BE2C (cell line): ENCODE measurements around the gene TERF2IP.

ENCODE experiments used
- DNase-seq: peaks from one replicate; pipeline ENCODE4 v3.0.0-alpha.2; 2020
- H3K27me3 ChIP-seq: fragments of 250-450 bp; sonication (Bioruptor Pico); 2 replicates; pipeline ENCODE4 v1.5.1; 2020; ENCODE audit warnings: mild to moderate bottlenecking
- H3K36me3 ChIP-seq: fragments of 250-450 bp; sonication (Bioruptor Pico); 2 replicates; pipeline ENCODE4 v1.5.1; 2020; ENCODE audit warnings: mild to moderate bottlenecking
- H3K4me1 ChIP-seq: fragments of 250-450 bp; sonication (Bioruptor Pico); 2 replicates; pipeline ENCODE4 v1.5.1; 2020
- H3K4me3 ChIP-seq: 2 replicates; pipeline ENCODE4 v1.5.1; 2011; ENCODE audit warnings: low read depth, low read length
- H3K9me3 ChIP-seq: fragments of 250-450 bp; sonication (Bioruptor Pico); 2 replicates; pipeline ENCODE4 v1.5.1; 2020
- CTCF ChIP-seq: IDR thresholded peaks from 2 replicates; pipeline ENCODE4 v1.5.1; 2012; ENCODE audit warnings: mild to moderate bottlenecking, low read depth, low read length

TERF2IP gene

GRCh38 chr16:75701361-75701760 is 53.8 kb downstream of the TERF2IP start, which contains the start of gene DUXB:
Gene DUXB (minus strand): TSS chr16:75701461. CDS start chr16:75701418, 43 bp downstream.
- H3K27me3 ChIP-seq: no peaks in the 10 kb centered on the region
- H3K36me3 ChIP-seq: no peaks in the 10 kb centered on the region
- H3K9me3 ChIP-seq: no peaks in the 10 kb centered on the region
- no peak within 1 kb of the TSS for H3K4me3 ChIP-seq
- no peak for TF ChIP-seq CTCF
- DNase-seq: no peak
- no peaks in the 10 kb centered on the region for H3K4me1 ChIP-seq

- DNase-seq: no peak
Observed at GRCh38 chr16:75702242-75702641, 54.7 kb downstream of the TERF2IP start.

GRCh38 chr16:75703306-75703705 is 55.7 kb downstream of the TERF2IP start:
- DNase-seq: no peak
- TF ChIP-seq CTCF: no peak
- Histone ChIP-seq H3K27me3 (no peaks in the 10 kb centered on the region), H3K4me1 (no peaks in the 10 kb centered on the region), H3K9me3 (no peaks in the 10 kb centered on the region), H3K36me3 (no peaks in the 10 kb centered on the region), H3K4me3 (no peak overlapping the region)

More at GRCh38 chr16:75702242-75702641, 54.7 kb downstream of the TERF2IP start:
- no peaks in the 10 kb centered on the region for H3K36me3 ChIP-seq
- no peak overlapping the region for H3K4me3 ChIP-seq
- H3K27me3 ChIP-seq: no peaks in the 10 kb centered on the region
- no peaks in the 10 kb centered on the region for H3K9me3 ChIP-seq
- no peaks in the 10 kb centered on the region for H3K4me1 ChIP-seq
- no peak for TF ChIP-seq CTCF
